IMR-90 (cell line): ENCODE data around the gene GARIN5A. TPM values are rescaled to one million over a fixed set of nuclear protein-coding genes. Genes with fewer than 3 reads are reported as not detected.

Experiments used
- ATAC-seq: fragments of 200-7000 bp; cut with Tn5 transposase; 2 replicates; pipeline ENCODE4 v1.9.1; 2020; ENCODE audit warnings: low read depth, mild to moderate bottlenecking, moderate library complexity
- BruUV-seq: library from RNA; stranded (reverse); fragments of 400-500 nt; replicated peaks from 2 replicates; lab custom pipeline; 2021; lab: Mats Ljungman, UMichigan
- CTCF ChIA-PET: fragments of 300-600 bp; formaldehyde crosslinking; extraction: SDS; loops from one replicate; lab custom pipeline; 2021; ENCODE audit warnings: antibody characterized with exemption; lab: Yijun Ruan, JAX
- POLR2A ChIA-PET: fragments of 300-600 bp; sonication (Branson Sonifier 250); formaldehyde crosslinking; loops from one replicate; lab custom pipeline; 2022; ENCODE audit warnings: antibody characterized with exemption; ENCODE audit not compliant: unreplicated experiment; lab: Charles Lee
- DNase-seq: peaks from one replicate; pipeline ENCODE4 v3.0.0; 2013
- H2AFZ ChIP-seq: replicated peaks from 2 replicates; pipeline ENCODE3; 2013; ENCODE audit warnings: low read length, mild to moderate bottlenecking; ENCODE audit not compliant: poor library complexity
- H2AK5ac ChIP-seq: 2 replicates; pipeline ENCODE4 v1.6.1; 2013; ENCODE audit warnings: low read depth, low read length, inconsistent platforms
- H2AK9ac ChIP-seq: replicated peaks from 2 replicates; pipeline ENCODE3; 2013; ENCODE audit warnings: mild to moderate bottlenecking, low read depth, low read length, moderate library complexity; ENCODE audit not compliant: poor library complexity
- H2BK120ac ChIP-seq: 2 replicates; pipeline ENCODE4 v1.6.1; 2013; ENCODE audit warnings: low read depth, low read length, inconsistent platforms
- H2BK15ac ChIP-seq: 3 replicates; pipeline ENCODE4 v1.6.1; 2013; ENCODE audit warnings: low read depth, low read length, inconsistent platforms
- H2BK20ac ChIP-seq: 2 replicates; pipeline ENCODE4 v1.6.1; 2013; ENCODE audit warnings: low read depth, mild to moderate bottlenecking, inconsistent platforms, low read length, moderate library complexity
- H2BK5ac ChIP-seq: 2 replicates; pipeline ENCODE4 v1.6.1; 2013; ENCODE audit warnings: mild to moderate bottlenecking, low read depth, low read length, inconsistent platforms; ENCODE audit not compliant: poor library complexity, severe bottlenecking
- H3K14ac ChIP-seq: replicated peaks from 2 replicates; pipeline ENCODE4 v1.6.1; 2013; ENCODE audit warnings: low read depth, low read length, inconsistent platforms
- H3K18ac ChIP-seq: 2 replicates; pipeline ENCODE4 v1.6.1; 2013; ENCODE audit warnings: low read depth, low read length, control low read depth
- H3K23ac ChIP-seq: 2 replicates; pipeline ENCODE4 v1.6.1; 2013; ENCODE audit warnings: low read depth, low read length, inconsistent platforms
- H3K27ac ChIP-seq: 2 replicates; pipeline ENCODE4 v1.5.1; 2013; ENCODE audit warnings: mild to moderate bottlenecking, control low read depth, low read length; ENCODE audit not compliant: insufficient read depth
- H3K27me3 ChIP-seq: 2 replicates; pipeline ENCODE4 v1.6.1; 2013; ENCODE audit warnings: low read length; ENCODE audit not compliant: control insufficient read depth, insufficient read depth
- H3K36me3 ChIP-seq: 2 replicates; pipeline ENCODE4 v1.6.1; 2013; ENCODE audit warnings: low read length, mixed read lengths; ENCODE audit not compliant: control insufficient read depth, insufficient read depth
- H3K4ac ChIP-seq: 2 replicates; pipeline ENCODE4 v1.6.1; 2013; ENCODE audit warnings: low read depth, low read length, inconsistent platforms
- H3K4me1 ChIP-seq: 2 replicates; pipeline ENCODE4 v1.6.1; 2013; ENCODE audit warnings: low read length, mixed read lengths; ENCODE audit not compliant: control insufficient read depth, insufficient read depth
- H3K4me2 ChIP-seq: 2 replicates; pipeline ENCODE4 v1.6.1; 2013; ENCODE audit warnings: low read depth, mild to moderate bottlenecking, control low read depth, low read length, moderate library complexity
- H3K4me3 ChIP-seq: 2 replicates; pipeline ENCODE4 v1.5.1; 2013; ENCODE audit warnings: low read depth, mild to moderate bottlenecking, control low read depth, low read length, moderate library complexity; ENCODE audit not compliant: insufficient read depth
- H3K56ac ChIP-seq: 2 replicates; pipeline ENCODE4 v1.6.1; 2013; ENCODE audit warnings: low read length, inconsistent platforms; ENCODE audit not compliant: insufficient read depth; ENCODE audit errors: extremely low read depth
- H3K79me1 ChIP-seq, 2 experiments: 2 replicates each; pipeline ENCODE4 v1.6.1; 2013; ENCODE audit warnings: low read length in 2 of 2, inconsistent platforms in 1 of 2, low read depth in 1 of 2
- H3K9ac ChIP-seq: 2 replicates; pipeline ENCODE4 v1.6.1; 2013; ENCODE audit warnings: low read depth, low read length, control low read depth
- H3K9me1 ChIP-seq: 2 replicates; pipeline ENCODE4 v1.6.1; 2013; ENCODE audit warnings: low read length, inconsistent platforms; ENCODE audit not compliant: insufficient read depth
- H3K9me3 ChIP-seq: 2 replicates; pipeline ENCODE4 v1.6.1; 2013; ENCODE audit warnings: low read length; ENCODE audit not compliant: control insufficient read depth, insufficient read depth
- H4K20me1 ChIP-seq: 2 replicates; pipeline ENCODE4 v1.6.1; 2013; ENCODE audit warnings: low read length, inconsistent platforms; ENCODE audit not compliant: insufficient read depth
- H4K5ac ChIP-seq: 2 replicates; pipeline ENCODE4 v1.6.1; 2013; ENCODE audit warnings: mild to moderate bottlenecking, low read depth, low read length, control low read depth
- H4K8ac ChIP-seq, 2 experiments: 2 replicates each; pipeline ENCODE4 v1.6.1; 2013; ENCODE audit warnings: low read depth in 2 of 2, low read length in 2 of 2, control low read depth in 1 of 2, inconsistent platforms in 1 of 2
- H4K91ac ChIP-seq: 2 replicates; pipeline ENCODE4 v1.6.1; 2013; ENCODE audit warnings: low read depth, low read length, inconsistent platforms; ENCODE audit not compliant: insufficient read depth
- CHD1 ChIP-seq: IDR thresholded peaks from 2 replicates; pipeline ENCODE4 v1.6.1; 2012; ENCODE audit warnings: low read depth, low read length, improper control_type of control experiment
- POLR2A ChIP-seq: IDR thresholded peaks from 2 replicates; pipeline ENCODE4 v1.6.1; 2012; ENCODE audit warnings: mild to moderate bottlenecking, low read depth, low read length
- WGBS, 2 experiments: methylation state at CpG; one replicate each; pipeline versions ENCODE4 v1.1.5 to v1.1.7; 2013; ENCODE audit warnings: missing lambda C conversion rate in 2 of 2; ENCODE audit not compliant: insufficient read length in 1 of 2; ENCODE audit errors: extremely low coverage in 2 of 2; 5-methylcytosine and 5-hydroxymethylcytosine counted together
- dilution Hi-C: fragments of 300-500 bp; cut with HindIII; formaldehyde crosslinking; loops from one replicate; pipeline ENCODE4 v1.14.3; 2018; ENCODE audit warnings: low sequenced_read_pairs; ENCODE audit not compliant: unreplicated experiment
- in situ Hi-C: fragments of 300-500 bp; cut with MboI; formaldehyde crosslinking; loops from 3 replicates; pipeline ENCODE4 v1.14.3; 2019; ENCODE audit warnings: low sequenced_read_pairs, inconsistent platforms, mixed read lengths
- intact Hi-C: fragments of 100-400 bp; cut with micrococcal nuclease; formaldehyde crosslinking; loops from 2 replicates; pipeline ENCODE4 v1.10.0; 2022
- polyA plus RNA-seq, 3 experiments: library from polyadenylated mRNA; depleted of rRNA; stranded (reverse); fragments of >200 nt; gene quantifications; 2 replicates each; pipeline ENCODE4 v1.2.3, GENCODE V29; 2012; ENCODE audit warnings: low replicate concordance in 1 of 3
- total RNA-seq: library from RNA; depleted of rRNA; stranded (reverse); fragments of >200 nt; gene quantifications from 2 replicates; pipeline ENCODE4 v1.2.3, GENCODE V29; 2012

The GARIN5A gene
- total and polyA plus RNA-seq, 2 of the 4 experiments (the other 2 are of a cell fraction): 0.53 TPM; not detected in 1

DNA sequence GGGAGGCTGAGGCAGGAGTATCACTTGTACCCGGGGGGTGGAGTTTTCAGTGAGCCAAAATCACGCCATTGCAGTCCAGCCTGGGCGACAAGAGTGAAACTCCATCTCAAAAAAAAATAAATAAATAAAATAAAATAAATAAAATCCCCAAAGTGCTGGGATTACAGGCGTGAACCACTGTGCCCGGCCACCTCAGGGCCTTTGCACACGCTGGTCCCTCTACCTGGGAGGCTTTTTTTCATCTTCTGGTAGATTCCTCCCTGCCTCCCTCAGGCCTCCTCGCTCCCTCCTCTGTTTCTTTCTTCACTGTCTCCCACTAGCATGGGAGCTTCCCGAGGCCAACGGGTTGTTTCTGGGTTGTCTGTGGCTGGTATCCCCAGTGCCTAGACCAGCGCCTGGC lies 28.9 kb downstream of the GARIN5A start:
- H2BK15ac ChIP-seq: no peak overlapping the region
- H3K79me1 ChIP-seq: no peaks in the 10 kb centered on the region
- no peak overlapping the region for H3K23ac ChIP-seq
- no peak overlapping the region for H4K8ac ChIP-seq
- no peak overlapping the region for H4K91ac ChIP-seq
- no peaks in the 10 kb centered on the region for H3K4me1 ChIP-seq
- no peak overlapping the region for H3K9ac ChIP-seq
- no peak overlapping the region for H2BK20ac ChIP-seq
- no peaks in the 10 kb centered on the region; the same call in 1 of the 2 replicates for H3K27me3 ChIP-seq
- H2AFZ ChIP-seq: no peak overlapping the region
- H3K27ac ChIP-seq: no peak overlapping the region
- H4K5ac ChIP-seq: no peak overlapping the region
- H2AK5ac ChIP-seq: no peak overlapping the region
- no peaks in the 10 kb centered on the region for H3K36me3 ChIP-seq
- H2AK9ac ChIP-seq: no peak overlapping the region
- BruUV-seq: no TSS peak
- no peak overlapping the region for H3K14ac ChIP-seq
- H2BK5ac ChIP-seq: no peak overlapping the region
- dilution Hi-C loops (no loop called here), intact Hi-C loops (no loop called here), in situ Hi-C loops (no loop called here)
- no peak overlapping the region for H3K56ac ChIP-seq
- no peaks in the 10 kb centered on the region for H4K20me1 ChIP-seq
- no peak overlapping the region for H3K4me3 ChIP-seq
- 76% methylated on average over 3 of the region's 10 CpGs; no CpG with 5 or more reads in 1 of the 2 experiments for WGBS, 2 experiments
- no peak overlapping the region for H3K4ac ChIP-seq
- no peak for TF ChIP-seq CHD1
- TF ChIP-seq POLR2A: no peak
- no peak overlapping the region for H3K4me2 ChIP-seq
- no peaks in the 10 kb centered on the region for H3K9me3 ChIP-seq
- ATAC-seq (no peak), DNase-seq (no peak)
- no peak overlapping the region for H3K18ac ChIP-seq
- CTCF ChIA-PET: no interaction called here
- no peak overlapping the region for H2BK120ac ChIP-seq
- no peaks in the 10 kb centered on the region for H3K9me1 ChIP-seq
- POLR2A ChIA-PET: no interaction called here
